GM23338 (cell line): Measurements from ENCODE around the gene OR2H1. TPM values are rescaled to one million over a fixed set of nuclear protein-coding genes. Genes with fewer than 3 reads are reported as not detected.

ENCODE experiments used
- ATAC-seq: fragments of 200-7000 bp; cut with Tn5 transposase; 3 replicates; pipeline ENCODE4 v1.9.1; 2020
- DNase-seq: peaks from one replicate; pipeline ENCODE4 v3.0.0-alpha.2; 2015; ENCODE audit warnings: low spot score
- H2AFZ ChIP-seq: fragments of 200-600 bp; sonication (generic); 2 replicates; pipeline ENCODE4 v1.8.0; 2016; ENCODE audit warnings: antibody characterized with exemption, mild to moderate bottlenecking, moderate library complexity
- H3F3A ChIP-seq: fragments of 200-600 bp; sonication (generic); replicated peaks from 2 replicates; pipeline ENCODE4 v1.8.0; 2017; ENCODE audit warnings: antibody characterized with exemption, mixed run types, low read depth
- H3K27ac ChIP-seq: fragments of 200-600 bp; sonication (generic); 2 replicates; pipeline ENCODE4 v1.6.1; 2016; ENCODE audit warnings: low read depth
- H3K27me3 ChIP-seq: fragments of 200-600 bp; sonication (generic); 2 replicates; pipeline ENCODE4 v1.8.0; 2016; ENCODE audit warnings: mild to moderate bottlenecking, mixed run types, moderate library complexity; ENCODE audit not compliant: insufficient read depth
- H3K36me3 ChIP-seq: fragments of 200-600 bp; sonication (generic); 2 replicates; pipeline ENCODE4 v1.8.0; 2016; ENCODE audit warnings: mild to moderate bottlenecking; ENCODE audit not compliant: insufficient read depth
- H3K4me1 ChIP-seq: fragments of 200-600 bp; sonication (generic); 2 replicates; pipeline ENCODE4 v1.8.0; 2016; ENCODE audit warnings: mild to moderate bottlenecking, moderate library complexity; ENCODE audit not compliant: insufficient read depth
- H3K4me2 ChIP-seq: fragments of 200-600 bp; sonication (generic); 2 replicates; pipeline ENCODE4 v1.7.1; 2017; ENCODE audit warnings: mixed run types
- H3K4me3 ChIP-seq: fragments of 200-600 bp; sonication (generic); 2 replicates; pipeline ENCODE4 v1.6.1; 2016; ENCODE audit warnings: mixed run types
- H3K79me2 ChIP-seq: fragments of 200-600 bp; sonication (generic); replicated peaks from 2 replicates; pipeline ENCODE4 v1.8.0; 2017; ENCODE audit warnings: mild to moderate bottlenecking; ENCODE audit not compliant: insufficient read depth
- H3K9me2 ChIP-seq: fragments of 200-600 bp; sonication (generic); 2 replicates; pipeline ENCODE4 v1.8.0; 2017; ENCODE audit not compliant: insufficient read depth
- H4K20me1 ChIP-seq: fragments of 200-600 bp; sonication (generic); replicated peaks from 2 replicates; pipeline ENCODE4 v1.8.0; 2017; ENCODE audit warnings: mild to moderate bottlenecking; ENCODE audit not compliant: insufficient read depth
- H3K27ac Mint-ChIP-seq: 2 replicates; pipeline ENCODE4 v1.8.0; 2020; ENCODE audit warnings: inconsistent platforms, mild to moderate bottlenecking, moderate library complexity, mixed read lengths
- H3K27me3 Mint-ChIP-seq: 3 replicates; pipeline ENCODE4 v1.8.0; 2022; ENCODE audit warnings: low read depth, mild to moderate bottlenecking, moderate library complexity, mixed read lengths, inconsistent platforms; ENCODE audit not compliant: insufficient read depth, poor library complexity
- H3K36me3 Mint-ChIP-seq: 3 replicates; pipeline ENCODE4 v1.8.0; 2021; ENCODE audit warnings: low read depth, mild to moderate bottlenecking, inconsistent platforms, moderate library complexity, mixed read lengths
- H3K4me1 Mint-ChIP-seq: 3 replicates; pipeline ENCODE4 v1.8.0; 2020; ENCODE audit warnings: mild to moderate bottlenecking, inconsistent platforms, mixed read lengths
- H3K4me3 Mint-ChIP-seq: 3 replicates; pipeline ENCODE4 v1.8.0; 2021; ENCODE audit warnings: moderate library complexity, mild to moderate bottlenecking, inconsistent platforms, mixed read lengths
- H3K9me3 Mint-ChIP-seq: 3 replicates; pipeline ENCODE4 v1.8.0; 2020; ENCODE audit warnings: moderate library complexity, mild to moderate bottlenecking, inconsistent platforms, mixed read lengths
- CREB1 ChIP-seq: fragments of 250-450 bp; sonication (Bioruptor Pico); IDR thresholded peaks from 2 replicates; pipeline ENCODE4 v1.5.0; 2020; ENCODE audit warnings: low read depth, mild to moderate bottlenecking, moderate library complexity
- ETS1 ChIP-seq: IDR thresholded peaks from 2 replicates; pipeline ENCODE4 v1.6.1; 2016; ENCODE audit warnings: antibody characterized with exemption
- EZH2 ChIP-seq: fragments of 200-600 bp; sonication (generic); IDR thresholded peaks from one replicate; pipeline ENCODE4 v1.8.0; 2017; ENCODE audit warnings: antibody characterized with exemption, mild to moderate bottlenecking, low read depth; ENCODE audit not compliant: unreplicated experiment
- EZH2phosphoT487 ChIP-seq: fragments of 200-600 bp; sonication (generic); IDR thresholded peaks from one replicate; pipeline ENCODE4 v1.8.1; 2018; ENCODE audit warnings: antibody characterized with exemption; ENCODE audit not compliant: unreplicated experiment
- JUNB ChIP-seq: IDR thresholded peaks from one replicate; pipeline ENCODE4 v1.6.1; 2016; ENCODE audit warnings: antibody characterized with exemption; ENCODE audit not compliant: unreplicated experiment
- NANOG ChIP-seq: IDR thresholded peaks from 2 replicates; pipeline ENCODE4 v1.6.1; 2016; ENCODE audit warnings: antibody characterized with exemption, borderline replicate concordance
- POLR2AphosphoS5 ChIP-seq: IDR thresholded peaks from 2 replicates; pipeline ENCODE4 v1.6.1; 2016; ENCODE audit warnings: antibody characterized with exemption, low read depth
- STAT1 ChIP-seq: IDR thresholded peaks from one replicate; pipeline ENCODE4 v1.6.1; 2016; ENCODE audit warnings: antibody characterized with exemption; ENCODE audit not compliant: unreplicated experiment
- ZNF114 ChIP-seq: fragments of 250-450 bp; sonication (Bioruptor Pico); IDR thresholded peaks from 2 replicates; pipeline ENCODE4 v1.5.0; 2020; ENCODE audit warnings: mild to moderate bottlenecking, moderate library complexity
- ZNF331 ChIP-seq: fragments of 250-450 bp; sonication (Bioruptor Pico); IDR thresholded peaks from 2 replicates; pipeline ENCODE4 v1.5.0; 2020; ENCODE audit warnings: low read depth, mild to moderate bottlenecking, moderate library complexity
- polyA plus RNA-seq: library from polyadenylated mRNA; unstranded; fragments of >200 nt; fragmentation: Nextera tagmentation; extraction: Ambion mirVana; gene quantifications from 2 replicates; pipeline ENCODE4 v1.2.1, GENCODE V29; 2016
- total RNA-seq: library from RNA; depleted of rRNA; stranded (reverse); fragments of >200 nt; shearing (Covaris generic); gene quantifications from 2 replicates; pipeline ENCODE4 v1.2.3, GENCODE V29; 2014
- TF ChIP-seq, protein P1 (sequence below), 2 experiments: fragments of 200-600 bp in 1 of 2; sonication (generic) in 1 of 2; conservative IDR thresholded peaks; 2 replicates each; pipeline versions ENCODE4 v1.5.1 to v1.6.1; 2016 to 2017; ENCODE audit warnings: antibody characterized with exemption in 2 of 2, low read depth in 2 of 2, mild to moderate bottlenecking in 2 of 2, moderate library complexity in 1 of 2
- TF ChIP-seq, protein P2 (sequence below): IDR thresholded peaks from one replicate; pipeline ENCODE4 v1.6.1; 2018; ENCODE audit warnings: antibody characterized with exemption; ENCODE audit not compliant: unreplicated experiment

OR2H1 gene
- total and polyA plus RNA-seq, 2 experiments from 2014 or later, result not detected

- Histone ChIP-seq H3K27me3 (no peaks in the 10 kb centered on the region), H3K27ac (no peak within 1 kb of the TSS), H3K4me3 (no peak within 1 kb of the TSS), H3K4me1 (no peaks in the 10 kb centered on the region), H3K36me3 (no peaks in the 10 kb centered on the region), H3K9me2 (peaks cover 6% of the 10 kb centered on the region; the same call in 1 of the 2 replicates), H3K79me2 (no peaks in the 10 kb centered on the region), H3F3A (no peaks in the 10 kb centered on the region), H2AFZ (no peak within 1 kb of the TSS), H3K4me2 (no peak within 1 kb of the TSS), H4K20me1 (no peaks in the 10 kb centered on the region)
- H3K9me3 Mint-ChIP-seq, result no peaks in the 10 kb centered on the region; the same call in 2 of the 3 replicates
- H3K4me3 Mint-ChIP-seq, result no peak within 1 kb of the TSS
- no peak within 1 kb of the TSS for H3K27ac Mint-ChIP-seq
- no peak for TF ChIP-seq ZNF331 (CRISPR knock-in tag)
- TF ChIP-seq, protein P1, sequence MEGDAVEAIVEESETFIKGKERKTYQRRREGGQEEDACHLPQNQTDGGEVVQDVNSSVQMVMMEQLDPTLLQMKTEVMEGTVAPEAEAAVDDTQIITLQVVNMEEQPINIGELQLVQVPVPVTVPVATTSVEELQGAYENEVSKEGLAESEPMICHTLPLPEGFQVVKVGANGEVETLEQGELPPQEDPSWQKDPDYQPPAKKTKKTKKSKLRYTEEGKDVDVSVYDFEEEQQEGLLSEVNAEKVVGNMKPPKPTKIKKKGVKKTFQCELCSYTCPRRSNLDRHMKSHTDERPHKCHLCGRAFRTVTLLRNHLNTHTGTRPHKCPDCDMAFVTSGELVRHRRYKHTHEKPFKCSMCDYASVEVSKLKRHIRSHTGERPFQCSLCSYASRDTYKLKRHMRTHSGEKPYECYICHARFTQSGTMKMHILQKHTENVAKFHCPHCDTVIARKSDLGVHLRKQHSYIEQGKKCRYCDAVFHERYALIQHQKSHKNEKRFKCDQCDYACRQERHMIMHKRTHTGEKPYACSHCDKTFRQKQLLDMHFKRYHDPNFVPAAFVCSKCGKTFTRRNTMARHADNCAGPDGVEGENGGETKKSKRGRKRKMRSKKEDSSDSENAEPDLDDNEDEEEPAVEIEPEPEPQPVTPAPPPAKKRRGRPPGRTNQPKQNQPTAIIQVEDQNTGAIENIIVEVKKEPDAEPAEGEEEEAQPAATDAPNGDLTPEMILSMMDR (conservative IDR thresholded peaks at IDR 0.05; ENCODE audit: low read depth in 2 of 2), result peak; percentile 64 to 67
- peak; percentile 53 for ATAC-seq
- H3K4me1 Mint-ChIP-seq, result 0 out of 3 replicates have a peak, but pooled peaks cover 2% of the 10 kb centered on the region
- DNase-seq, result peak; percentile 59
- H3K27me3 Mint-ChIP-seq, result no peaks in the 10 kb centered on the region
- no peaks in the 10 kb centered on the region for H3K36me3 Mint-ChIP-seq
Measured at GRCh38 chr6:29414588-29414987, 42.4 kb upstream of the OR2H1 start, which contains the start of gene OR12D1. OR12D1 (plus strand) TSS chr6:29414928.

DNA sequence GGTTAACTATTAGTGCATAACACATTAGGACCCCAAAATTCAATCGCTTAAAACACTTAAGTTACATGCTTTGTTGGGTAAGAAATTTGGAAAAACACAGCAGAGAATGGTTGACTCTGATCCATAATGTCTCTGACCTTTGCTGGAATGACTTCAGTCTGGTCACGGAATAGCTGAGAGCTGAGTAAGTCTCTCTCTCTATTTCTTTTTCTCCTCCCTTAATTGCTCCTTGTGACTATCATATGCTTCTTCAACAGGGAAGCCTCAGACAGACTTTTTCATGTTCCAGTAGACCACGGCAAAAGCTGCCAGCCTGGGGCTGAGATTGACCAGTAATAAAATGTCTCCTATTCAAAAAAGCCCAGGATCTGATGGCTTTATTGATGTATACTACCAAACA, 37.4 kb upstream of the OR2H1 start:
- no peak overlapping the region for H3K27ac ChIP-seq
- no peaks in the 10 kb centered on the region for H3K36me3 ChIP-seq
- peaks cover 10% of the 10 kb centered on the region; the same call in 2 of the 3 replicates for H3K4me1 Mint-ChIP-seq
- no peak for ATAC-seq
- no peaks in the 10 kb centered on the region for H3K9me3 Mint-ChIP-seq
- no peaks in the 10 kb centered on the region for H3K27me3 ChIP-seq
- no peak overlapping the region for H3K4me2 ChIP-seq
- H3K79me2 ChIP-seq, result no peaks in the 10 kb centered on the region
- no peak overlapping the region for H2AFZ ChIP-seq
- H3K36me3 Mint-ChIP-seq, result no peaks in the 10 kb centered on the region
- peaks cover 2% of the 10 kb centered on the region for H3K27me3 Mint-ChIP-seq
- DNase-seq, result no peak
- peaks cover 3% of the 10 kb centered on the region; the same call in 1 of the 2 replicates for H3K4me1 ChIP-seq
- H3K9me2 ChIP-seq, result no peaks in the 10 kb centered on the region
- no peak overlapping the region for H3K27ac Mint-ChIP-seq
- H3F3A ChIP-seq, result no peaks in the 10 kb centered on the region
- H4K20me1 ChIP-seq, result no peaks in the 10 kb centered on the region
- H3K4me3 Mint-ChIP-seq, result no peak overlapping the region
- H3K4me3 ChIP-seq, result no peak overlapping the region
- TF ChIP-seq NANOG, result no peak
- no peak for TF ChIP-seq EZH2
- TF ChIP-seq, protein P1 (conservative IDR thresholded peaks at IDR 0.05; ENCODE audit: low read depth in 2 of 2), result no peak
- no peak for TF ChIP-seq ETS1
- no peak for TF ChIP-seq ZNF114 (CRISPR knock-in tag)
- TF ChIP-seq POLR2AphosphoS5, result no peak
- no peak for TF ChIP-seq CREB1 (CRISPR knock-in tag)
- TF ChIP-seq, protein P2, sequence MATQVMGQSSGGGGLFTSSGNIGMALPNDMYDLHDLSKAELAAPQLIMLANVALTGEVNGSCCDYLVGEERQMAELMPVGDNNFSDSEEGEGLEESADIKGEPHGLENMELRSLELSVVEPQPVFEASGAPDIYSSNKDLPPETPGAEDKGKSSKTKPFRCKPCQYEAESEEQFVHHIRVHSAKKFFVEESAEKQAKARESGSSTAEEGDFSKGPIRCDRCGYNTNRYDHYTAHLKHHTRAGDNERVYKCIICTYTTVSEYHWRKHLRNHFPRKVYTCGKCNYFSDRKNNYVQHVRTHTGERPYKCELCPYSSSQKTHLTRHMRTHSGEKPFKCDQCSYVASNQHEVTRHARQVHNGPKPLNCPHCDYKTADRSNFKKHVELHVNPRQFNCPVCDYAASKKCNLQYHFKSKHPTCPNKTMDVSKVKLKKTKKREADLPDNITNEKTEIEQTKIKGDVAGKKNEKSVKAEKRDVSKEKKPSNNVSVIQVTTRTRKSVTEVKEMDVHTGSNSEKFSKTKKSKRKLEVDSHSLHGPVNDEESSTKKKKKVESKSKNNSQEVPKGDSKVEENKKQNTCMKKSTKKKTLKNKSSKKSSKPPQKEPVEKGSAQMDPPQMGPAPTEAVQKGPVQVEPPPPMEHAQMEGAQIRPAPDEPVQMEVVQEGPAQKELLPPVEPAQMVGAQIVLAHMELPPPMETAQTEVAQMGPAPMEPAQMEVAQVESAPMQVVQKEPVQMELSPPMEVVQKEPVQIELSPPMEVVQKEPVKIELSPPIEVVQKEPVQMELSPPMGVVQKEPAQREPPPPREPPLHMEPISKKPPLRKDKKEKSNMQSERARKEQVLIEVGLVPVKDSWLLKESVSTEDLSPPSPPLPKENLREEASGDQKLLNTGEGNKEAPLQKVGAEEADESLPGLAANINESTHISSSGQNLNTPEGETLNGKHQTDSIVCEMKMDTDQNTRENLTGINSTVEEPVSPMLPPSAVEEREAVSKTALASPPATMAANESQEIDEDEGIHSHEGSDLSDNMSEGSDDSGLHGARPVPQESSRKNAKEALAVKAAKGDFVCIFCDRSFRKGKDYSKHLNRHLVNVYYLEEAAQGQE, result no peak
- TF ChIP-seq JUNB, result no peak
- TF ChIP-seq ZNF331 (CRISPR knock-in tag), result no peak
- no peak for TF ChIP-seq STAT1
- no peak for TF ChIP-seq EZH2phosphoT487
